ENCODE data around the gene NLRP7. TPM values are rescaled to one million over a fixed set of nuclear protein-coding genes. Genes with fewer than 3 reads are reported as not detected.
"Not testable (repeated sequence)": the region's sequence is repeated elsewhere in the genome, so short reads cannot be mapped to it uniquely, and the experiment has no call there.

NLRP7 gene
- not detected for total RNA-seq
- not detected for polyA plus RNA-seq

DNA sequence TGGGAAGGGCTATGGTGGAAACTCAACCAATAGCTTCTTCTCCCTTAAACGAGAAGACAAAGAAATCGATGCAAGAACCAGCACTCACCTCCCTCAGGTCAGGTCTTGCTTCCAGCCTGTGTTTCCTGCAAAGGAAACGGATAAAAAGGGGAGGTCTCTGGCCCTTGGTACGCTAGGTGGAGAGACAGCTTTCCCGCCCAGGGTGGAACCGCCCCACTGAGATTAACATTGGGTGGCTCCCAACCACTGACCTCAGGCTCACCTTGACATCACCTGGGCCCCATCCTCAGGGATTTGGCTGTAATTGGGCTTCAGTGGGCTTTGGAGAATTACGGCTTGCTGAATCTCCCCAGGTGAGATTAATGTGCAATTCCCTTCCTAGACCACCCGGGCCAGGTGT is at the start of gene NLRP7:
NLRP7 (minus strand) TSS at position 150 of the 400 bp plus-strand sequence.
- Mint-ChIP-seq H3K27me3 (peaks cover 3 to 8% of the 10 kb centered on the region in 2 donors), H3K27ac (peak within 1 kb of the TSS in 1 of 8 donors; percentile 34), H3K4me1 (no peaks in the 10 kb centered on the region), H3K4me3 (no peak within 1 kb of the TSS), H3K9me3 (peaks cover 0 to 14% (median 0%) of the 10 kb centered on the region in 5 donors), H3K36me3 (no peaks in the 10 kb centered on the region)
- Histone ChIP-seq H3K27me3 (ENCODE audit: insufficient read depth, low read length, poor library complexity, severe bottlenecking) (no peaks in the 10 kb centered on the region), H3K9me3 (ENCODE audit: low read length) (no peaks in the 10 kb centered on the region), H3K36me3 (ENCODE audit: insufficient read depth, low read length) (no peaks in the 10 kb centered on the region), H3K4me1 (ENCODE audit: insufficient read depth, low read length) (no peaks in the 10 kb centered on the region), H3K4me3 (ENCODE audit: low read length) (no peak within 1 kb of the TSS), H3K27ac (ENCODE audit: low read depth, low read length) (no peak within 1 kb of the TSS)
- ChIA-PET CTCF (no interaction called here), POLR2A (no interaction called here)
- no peak for DNase-seq

DNA sequence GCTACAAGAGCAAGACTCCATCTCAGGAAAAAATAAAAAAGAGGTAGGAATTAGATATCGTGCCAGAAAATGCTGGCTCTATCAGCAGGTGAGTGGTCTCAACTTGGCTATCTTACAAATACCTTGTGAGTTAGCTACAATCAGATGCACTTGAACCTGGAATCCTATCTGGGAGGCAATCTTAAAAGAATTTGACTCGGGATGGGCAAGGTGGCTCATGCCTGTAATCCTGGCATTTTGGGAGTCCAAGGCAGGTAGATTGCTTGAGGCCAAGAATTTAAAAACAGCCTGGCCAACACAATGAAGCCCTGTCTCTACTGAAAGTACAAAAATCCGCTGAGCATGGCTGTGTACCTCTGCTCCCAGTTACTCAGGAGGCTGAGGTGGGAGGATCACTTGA is 48.2 kb upstream of the NLRP7 start:
- Histone ChIP-seq H3K36me3 (ENCODE audit: insufficient read depth, low read length) (no peaks in the 10 kb centered on the region), H3K27ac (ENCODE audit: low read depth, low read length) (no peak overlapping the region), H3K4me3 (ENCODE audit: low read length) (no peak overlapping the region), H3K27me3 (ENCODE audit: insufficient read depth, low read length, poor library complexity, severe bottlenecking) (no peaks in the 10 kb centered on the region), H3K4me1 (ENCODE audit: insufficient read depth, low read length) (no peaks in the 10 kb centered on the region), H3K9me3 (ENCODE audit: low read length) (no peaks in the 10 kb centered on the region)
- H3K36me3 Mint-ChIP-seq = peaks cover 5 to 22% (median 20%) of the 10 kb centered on the region in 3 donors
- H3K4me1 Mint-ChIP-seq = no peaks in the 10 kb centered on the region
- DNase-seq = no peak
- H3K27ac Mint-ChIP-seq = no peak overlapping the region
- ChIA-PET POLR2A (no interaction called here), CTCF (interaction anchor here (0.8 kb wide), 1 partner anchor 9 kb away, joined by 3 read pairs; no protein-coding TSS in a partner anchor)
- peaks cover 0 to 9% (median 2%) of the 10 kb centered on the region in 5 donors for H3K9me3 Mint-ChIP-seq
- H3K27me3 Mint-ChIP-seq = peaks cover 12 to 14% of the 10 kb centered on the region in 2 donors
- H3K4me3 Mint-ChIP-seq = no peak overlapping the region

DNA sequence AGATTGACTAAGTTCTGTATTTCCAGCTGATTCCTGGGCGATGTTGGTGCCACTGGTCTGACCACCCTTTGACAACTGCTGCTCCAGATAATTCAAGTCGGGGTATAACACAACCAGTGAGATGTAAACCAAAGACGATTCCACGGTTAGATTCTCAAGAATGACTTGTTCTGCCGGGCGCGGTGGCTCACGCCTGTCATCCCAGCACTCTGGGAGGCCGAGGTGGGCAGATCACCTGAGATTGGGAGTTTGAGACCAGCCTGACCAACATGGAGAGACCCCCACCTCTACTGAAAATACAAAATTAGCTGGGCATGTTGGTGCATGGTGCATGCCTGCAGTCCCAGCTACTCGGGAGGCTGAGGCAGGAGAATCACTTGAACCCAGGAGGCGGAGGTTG is 42.2 kb upstream of the NLRP7 start:
- H3K36me3 Mint-ChIP-seq = peaks cover 13 to 33% (median 24%) of the 10 kb centered on the region in 3 donors
- CTCF ChIA-PET; H3K4me1 ChIP-seq (ENCODE audit: insufficient read depth, low read length); DNase-seq; H3K36me3 ChIP-seq (ENCODE audit: insufficient read depth, low read length); POLR2A ChIA-PET; H3K27ac ChIP-seq (ENCODE audit: low read depth, low read length); H3K27me3 ChIP-seq (ENCODE audit: insufficient read depth, low read length, poor library complexity, severe bottlenecking); H3K27ac Mint-ChIP-seq; H3K4me3 Mint-ChIP-seq; H3K9me3 ChIP-seq (ENCODE audit: low read length); H3K4me1 Mint-ChIP-seq; H3K4me3 ChIP-seq (ENCODE audit: low read length): not testable (repeated sequence)
- peaks cover 5 to 15% of the 10 kb centered on the region in 2 donors for H3K27me3 Mint-ChIP-seq
- H3K9me3 Mint-ChIP-seq = peaks cover 0 to 17% (median 0%) of the 10 kb centered on the region in 5 donors

DNA sequence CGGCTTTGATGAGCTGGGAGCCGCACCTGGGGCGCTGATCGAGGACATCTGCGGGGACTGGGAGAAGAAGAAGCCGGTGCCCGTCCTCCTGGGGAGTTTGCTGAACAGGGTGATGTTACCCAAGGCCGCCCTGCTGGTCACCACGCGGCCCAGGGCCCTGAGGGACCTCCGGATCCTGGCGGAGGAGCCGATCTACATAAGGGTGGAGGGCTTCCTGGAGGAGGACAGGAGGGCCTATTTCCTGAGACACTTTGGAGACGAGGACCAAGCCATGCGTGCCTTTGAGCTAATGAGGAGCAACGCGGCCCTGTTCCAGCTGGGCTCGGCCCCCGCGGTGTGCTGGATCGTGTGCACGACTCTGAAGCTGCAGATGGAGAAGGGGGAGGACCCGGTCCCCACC is 35.2 kb upstream of the NLRP7 start:
- H3K4me1 ChIP-seq (ENCODE audit: insufficient read depth, low read length); H3K27ac Mint-ChIP-seq; H3K4me1 Mint-ChIP-seq; H3K27me3 ChIP-seq (ENCODE audit: insufficient read depth, low read length, poor library complexity, severe bottlenecking); H3K4me3 ChIP-seq (ENCODE audit: low read length); DNase-seq; H3K9me3 ChIP-seq (ENCODE audit: low read length); CTCF ChIA-PET; H3K27ac ChIP-seq (ENCODE audit: low read depth, low read length); H3K4me3 Mint-ChIP-seq; H3K36me3 ChIP-seq (ENCODE audit: insufficient read depth, low read length); POLR2A ChIA-PET: not testable (repeated sequence)
- Mint-ChIP-seq H3K9me3 (peaks cover 0 to 10% (median 0%) of the 10 kb centered on the region in 5 donors), H3K27me3 (peaks cover 0 to 12% of the 10 kb centered on the region in 2 donors), H3K36me3 (peaks cover 0 to 34% (median 7%) of the 10 kb centered on the region in 3 donors)

DNA sequence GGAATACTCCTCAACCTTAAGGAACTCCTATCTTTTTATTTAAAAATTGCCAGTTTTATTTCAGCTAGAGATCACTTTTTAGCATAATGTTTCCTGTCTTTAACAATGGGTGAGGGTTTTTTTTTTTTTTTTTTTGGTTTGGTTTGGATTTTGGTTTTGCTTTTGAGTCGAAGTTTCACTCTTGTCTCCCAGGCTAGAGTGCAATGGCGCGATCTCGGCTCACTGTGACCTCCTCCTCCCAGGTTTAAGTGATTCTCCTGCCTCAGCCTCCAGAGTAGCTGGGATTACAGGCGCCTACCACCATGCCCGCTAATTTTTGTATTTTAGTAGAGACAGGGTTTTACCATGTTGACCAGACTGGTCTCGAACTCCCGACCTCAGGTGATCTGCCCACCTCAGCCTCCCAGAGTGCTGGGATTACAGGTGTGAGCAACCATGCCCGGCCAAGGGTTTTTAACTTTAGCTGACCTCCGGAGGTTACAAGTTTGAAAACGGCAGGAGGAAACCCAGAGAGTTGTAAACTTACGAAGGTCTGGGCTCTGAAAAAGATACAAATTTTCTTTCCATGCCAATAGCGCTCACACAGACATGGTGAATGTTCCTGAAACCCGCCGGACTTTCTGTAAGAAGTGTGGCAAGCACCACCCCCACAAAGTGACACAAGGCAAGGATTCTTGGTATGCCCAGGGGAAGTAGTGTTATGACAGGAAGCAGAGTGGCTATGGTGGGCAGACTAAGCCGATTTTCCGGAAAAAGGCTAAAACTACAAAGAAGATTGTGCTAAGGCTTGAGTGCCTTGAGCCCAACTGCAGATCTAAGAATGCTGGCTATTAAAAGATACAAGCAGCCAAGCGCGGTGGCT is 26.1 kb upstream of the NLRP7 start:
- CTCF ChIA-PET = interaction anchor here (1.3 kb wide), 1 partner anchor 10 kb away, joined by 3 read pairs; no protein-coding TSS in a partner anchor
- H3K27me3 Mint-ChIP-seq; H3K27me3 ChIP-seq (ENCODE audit: insufficient read depth, low read length, poor library complexity, severe bottlenecking); DNase-seq; H3K9me3 ChIP-seq (ENCODE audit: low read length); H3K4me1 ChIP-seq (ENCODE audit: insufficient read depth, low read length); H3K27ac ChIP-seq (ENCODE audit: low read depth, low read length); H3K4me3 ChIP-seq (ENCODE audit: low read length); H3K36me3 ChIP-seq (ENCODE audit: insufficient read depth, low read length): not testable (repeated sequence)
- Mint-ChIP-seq H3K9me3 (peaks cover 0 to 10% (median 4%) of the 10 kb centered on the region in 5 donors), H3K4me3 (peak overlapping the region in 6 of 7 donors; percentile 26 to 68 (median 65)), H3K36me3 (peaks cover 2 to 19% (median 6%) of the 10 kb centered on the region in 3 donors), H3K4me1 (peaks cover 5 to 18% (median 6%) of the 10 kb centered on the region in 3 donors), H3K27ac (peak overlapping the region in 5 of 8 donors; percentile 46 to 88 (median 75))
- POLR2A ChIA-PET = interaction anchor here (0.6 kb wide), 1 partner anchor 85 kb away, joined by 5 read pairs; no protein-coding TSS in a partner anchor

GRCh38 chr19:54971446-54971845 is 24.1 kb upstream of the NLRP7 start:
- H3K27me3 Mint-ChIP-seq; H3K27ac Mint-ChIP-seq; H3K4me1 ChIP-seq (ENCODE audit: insufficient read depth, low read length); H3K27ac ChIP-seq (ENCODE audit: low read depth, low read length); H3K9me3 ChIP-seq (ENCODE audit: low read length); POLR2A ChIA-PET; DNase-seq; CTCF ChIA-PET; H3K4me3 ChIP-seq (ENCODE audit: low read length); H3K4me3 Mint-ChIP-seq; H3K36me3 ChIP-seq (ENCODE audit: insufficient read depth, low read length); H3K27me3 ChIP-seq (ENCODE audit: insufficient read depth, low read length, poor library complexity, severe bottlenecking); H3K9me3 Mint-ChIP-seq: not testable (repeated sequence)
- H3K36me3 Mint-ChIP-seq = peaks cover 2 to 14% (median 6%) of the 10 kb centered on the region in 3 donors
- peaks cover 8 to 18% (median 8%) of the 10 kb centered on the region in 3 donors for H3K4me1 Mint-ChIP-seq

DNA sequence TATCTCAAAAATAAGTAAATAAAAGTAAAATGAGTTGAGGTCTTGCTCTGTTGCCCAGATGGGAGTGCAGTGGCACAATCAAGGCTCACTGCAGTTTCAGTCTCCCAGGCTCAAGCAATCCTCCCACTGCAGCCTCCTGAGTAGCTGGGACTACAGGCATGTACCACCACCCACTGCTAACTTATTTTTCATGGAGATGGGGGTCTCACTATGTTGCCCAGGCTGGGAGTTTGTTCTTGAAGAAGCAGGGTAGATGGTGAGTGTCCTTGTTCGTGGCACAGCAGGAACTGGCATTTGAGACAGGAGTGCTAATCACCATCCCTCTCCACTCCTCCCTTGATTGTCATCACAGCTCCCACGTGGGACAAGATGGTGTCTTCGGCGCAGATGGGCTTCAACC is 22.3 kb upstream of the NLRP7 start:
- DNase-seq = no peak

DNA sequence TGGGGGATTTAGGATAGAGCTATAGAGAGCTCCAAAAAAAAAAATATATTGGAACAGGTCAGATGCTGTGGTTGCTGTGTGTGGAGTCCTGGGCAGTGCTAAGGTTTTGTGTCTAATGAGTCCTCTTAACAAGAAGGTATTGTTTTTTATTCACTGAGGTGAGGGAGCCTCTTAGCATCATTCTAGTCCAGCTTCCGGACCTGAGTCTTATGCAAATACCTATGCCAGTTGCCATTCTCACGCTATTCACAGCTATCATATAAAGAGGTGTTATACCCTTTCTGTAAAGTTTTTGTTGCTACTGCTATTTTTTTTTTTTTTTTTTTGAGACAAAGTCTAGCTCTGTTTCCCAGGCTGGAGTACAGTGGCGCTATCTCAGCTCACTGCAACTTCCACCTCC is 20.3 kb upstream of the NLRP7 start:
- CTCF ChIA-PET = no interaction called here
- H3K36me3 Mint-ChIP-seq = peaks cover 2 to 7% (median 6%) of the 10 kb centered on the region in 3 donors

More for the DNA sequence above, 22.3 kb upstream of the NLRP7 start:
- H3K9me3 ChIP-seq (ENCODE audit: low read length) = no peaks in the 10 kb centered on the region
- H3K36me3 ChIP-seq (ENCODE audit: insufficient read depth, low read length) = no peaks in the 10 kb centered on the region
- Mint-ChIP-seq H3K4me1 (peaks cover 8 to 18% (median 8%) of the 10 kb centered on the region in 3 donors), H3K27ac (no peak overlapping the region), H3K4me3 (no peak overlapping the region), H3K36me3 (peaks cover 2 to 14% (median 6%) of the 10 kb centered on the region in 3 donors), H3K27me3 (no peaks in the 10 kb centered on the region), H3K9me3 (peaks cover 0 to 8% (median 4%) of the 10 kb centered on the region in 5 donors)
- CTCF ChIA-PET = interaction anchor here (1.0 kb wide), 1 partner anchor 9 kb away, joined by 3 read pairs; no protein-coding TSS in a partner anchor
- H3K4me3 ChIP-seq (ENCODE audit: low read length) = no peak overlapping the region
- no peaks in the 10 kb centered on the region for H3K27me3 ChIP-seq (ENCODE audit: insufficient read depth, low read length, poor library complexity, severe bottlenecking)
- no peak overlapping the region for H3K27ac ChIP-seq (ENCODE audit: low read depth, low read length)
- POLR2A ChIA-PET = no interaction called here
- H3K4me1 ChIP-seq (ENCODE audit: insufficient read depth, low read length) = no peaks in the 10 kb centered on the region

More for the DNA sequence above, 20.3 kb upstream of the NLRP7 start:
- peak overlapping the region in 1 of 8 donors; percentile 11 for H3K27ac Mint-ChIP-seq
- peak overlapping the region in 4 of 7 donors; percentile 29 to 83 (median 48) for H3K4me3 Mint-ChIP-seq
- H3K27me3 Mint-ChIP-seq = no peaks in the 10 kb centered on the region
- no peaks in the 10 kb centered on the region for H3K27me3 ChIP-seq (ENCODE audit: insufficient read depth, low read length, poor library complexity, severe bottlenecking)
- no peaks in the 10 kb centered on the region for H3K36me3 ChIP-seq (ENCODE audit: insufficient read depth, low read length)
- peaks cover 0 to 11% (median 4%) of the 10 kb centered on the region in 5 donors for H3K9me3 Mint-ChIP-seq
- H3K4me1 Mint-ChIP-seq = peaks cover 0 to 3% (median 2%) of the 10 kb centered on the region in 3 donors
- H3K27ac ChIP-seq (ENCODE audit: low read depth, low read length) = no peak overlapping the region
- H3K9me3 ChIP-seq (ENCODE audit: low read length) = no peaks in the 10 kb centered on the region
- no peak for DNase-seq
- POLR2A ChIA-PET = no interaction called here
- H3K4me1 ChIP-seq (ENCODE audit: insufficient read depth, low read length) = no peaks in the 10 kb centered on the region
- no peak overlapping the region for H3K4me3 ChIP-seq (ENCODE audit: low read length)

Data from CD8-positive, alpha-beta memory T cell (primary cell).